SK-N-SH treated with all-trans-retinoic acid at 6 μM for 48 hours (cell line): Measurements from ENCODE around the gene LYPD8.
"Not testable (repeated sequence)": the region's sequence is repeated elsewhere in the genome, so short reads cannot be mapped to it uniquely, and the experiment has no call there.

Source experiments
- ATAC-seq: fragments of 200-7000 bp; cut with Tn5 transposase; 3 replicates; pipeline ENCODE4 v1.9.1; 2020; ENCODE audit warnings: mild to moderate bottlenecking, moderate library complexity
- ARNTL ChIP-seq: fragments of 450-650 bp; formaldehyde crosslinking; IDR thresholded peaks from 2 replicates; pipeline ENCODE4 v1.5.0; 2020; ENCODE audit warnings: low read depth, mild to moderate bottlenecking, moderate library complexity, borderline replicate concordance
- CSDC2 ChIP-seq: fragments of 250-450 bp; sonication (Bioruptor Pico); IDR thresholded peaks from 2 replicates; pipeline ENCODE4 v1.5.0; 2020; ENCODE audit warnings: mild to moderate bottlenecking, moderate library complexity
- CSRNP3 ChIP-seq: fragments of 250-450 bp; sonication (Bioruptor Pico); IDR thresholded peaks from 2 replicates; pipeline ENCODE4 v1.5.1; 2021; ENCODE audit warnings: mild to moderate bottlenecking, moderate library complexity
- ESRRG ChIP-seq: fragments of 250-450 bp; sonication (Bioruptor Pico); IDR thresholded peaks from 2 replicates; pipeline ENCODE4 v1.6.1; 2021; ENCODE audit warnings: mild to moderate bottlenecking
- GLIS3 ChIP-seq: fragments of 250-450 bp; sonication (Bioruptor Pico); IDR thresholded peaks from 2 replicates; pipeline ENCODE4 v1.5.0; 2020; ENCODE audit warnings: mild to moderate bottlenecking, moderate library complexity
- PATZ1 ChIP-seq: fragments of 250-450 bp; sonication (Bioruptor Pico); IDR thresholded peaks from 2 replicates; pipeline ENCODE4 v1.8.0; 2020; ENCODE audit warnings: mild to moderate bottlenecking, moderate library complexity, borderline replicate concordance
- POU6F1 ChIP-seq: fragments of 250-450 bp; sonication (Bioruptor Pico); IDR thresholded peaks from 2 replicates; pipeline ENCODE4 v1.8.0; 2021; ENCODE audit warnings: low read depth, mild to moderate bottlenecking, moderate library complexity, borderline replicate concordance
- RARB ChIP-seq: fragments of 250-450 bp; sonication (Bioruptor Pico); IDR thresholded peaks from 2 replicates; pipeline ENCODE4 v1.8.0; 2021; ENCODE audit warnings: mild to moderate bottlenecking, moderate library complexity
- TCF4 ChIP-seq: fragments of 250-450 bp; sonication (Bioruptor Pico); IDR thresholded peaks from 2 replicates; pipeline ENCODE4 v1.8.0; 2021; ENCODE audit warnings: mild to moderate bottlenecking, moderate library complexity, borderline replicate concordance
- TOX ChIP-seq: fragments of 250-450 bp; sonication (Bioruptor Pico); IDR thresholded peaks from 2 replicates; pipeline ENCODE4 v1.8.0; 2021; ENCODE audit warnings: mild to moderate bottlenecking, moderate library complexity, borderline replicate concordance
- TSHZ2 ChIP-seq: fragments of 250-450 bp; sonication (Bioruptor Pico); IDR thresholded peaks from 2 replicates; pipeline ENCODE4 v1.5.0; 2020; ENCODE audit warnings: mild to moderate bottlenecking, moderate library complexity
- ZC3H10 ChIP-seq: fragments of 250-450 bp; sonication (Bioruptor Pico); IDR thresholded peaks from 2 replicates; pipeline ENCODE4 v1.5.1; 2021; ENCODE audit warnings: mild to moderate bottlenecking, moderate library complexity
- ZFP3 ChIP-seq: fragments of 250-450 bp; sonication (Bioruptor Pico); IDR thresholded peaks from 2 replicates; pipeline ENCODE4 v1.5.0; 2020; ENCODE audit warnings: mild to moderate bottlenecking, moderate library complexity
- ZFP30 ChIP-seq: fragments of 450-650 bp; formaldehyde crosslinking; IDR thresholded peaks from 2 replicates; pipeline ENCODE4 v1.5.0; 2022; ENCODE audit warnings: mild to moderate bottlenecking, moderate library complexity
- ZNF565 ChIP-seq: fragments of 450-650 bp; formaldehyde crosslinking; conservative IDR thresholded peaks from 2 replicates; pipeline ENCODE4 v1.5.0; 2020; ENCODE audit warnings: low read depth, mild to moderate bottlenecking, moderate library complexity
- ZNF70 ChIP-seq: fragments of 450-650 bp; formaldehyde crosslinking; IDR thresholded peaks from 2 replicates; pipeline ENCODE4 v1.5.0; 2020; ENCODE audit warnings: mild to moderate bottlenecking, moderate library complexity
- ZNF8 ChIP-seq: fragments of 450-650 bp; formaldehyde crosslinking; IDR thresholded peaks from 2 replicates; pipeline ENCODE4 v1.5.0; 2020; ENCODE audit warnings: mild to moderate bottlenecking, moderate library complexity

LYPD8 gene

GRCh38 chr1:248755517-248755916 lies at the start of gene LYPD8:
Gene LYPD8, minus strand, starts transcription at chr1:248755759. Its CDS starts 4,678 bp downstream, at chr1:248751081.
- ATAC-seq, result no peak
- TF ChIP-seq ZC3H10 (CRISPR knock-in tag) (no peak), ESRRG (no peak), ZFP30 (CRISPR knock-in tag) (no peak), ZNF565 (CRISPR knock-in tag) (no peak), ARNTL (CRISPR knock-in tag) (no peak), PATZ1 (CRISPR knock-in tag) (no peak), POU6F1 (CRISPR knock-in tag) (no peak)
- TF ChIP-seq, all 23 proteins: peak for 0

GRCh38 chr1:248804771-248805681 lies 49.5 kb upstream of the LYPD8 start:
- ATAC-seq, result peak; percentile 3; the same call in 1 of the 3 replicates
- no peak for TF ChIP-seq ZNF565 (CRISPR knock-in tag)
- no peak for TF ChIP-seq CSRNP3 (CRISPR knock-in tag)
- no peak for TF ChIP-seq GLIS3 (CRISPR knock-in tag)
- TF ChIP-seq TSHZ2 (CRISPR knock-in tag), result no peak
- TF ChIP-seq POU6F1 (CRISPR knock-in tag), result no peak
- TF ChIP-seq ZFP3, result no peak
- TF ChIP-seq, all 23 proteins: peak for 0

GRCh38 chr1:248803501-248803900 lies 47.9 kb upstream of the LYPD8 start:
- ATAC-seq, result not testable (repeated sequence)

- ATAC-seq, result no peak
- no peak for TF ChIP-seq ZNF8 (CRISPR knock-in tag)
- no peak for TF ChIP-seq ZFP30 (CRISPR knock-in tag)
- TF ChIP-seq POU6F1 (CRISPR knock-in tag), result no peak
- TF ChIP-seq ZNF70, result no peak
- TF ChIP-seq ZNF565 (CRISPR knock-in tag), result no peak
- no peak for TF ChIP-seq TOX (CRISPR knock-in tag)
- TF ChIP-seq CSDC2 (CRISPR knock-in tag), result no peak
- no peak for TF ChIP-seq TCF4 (CRISPR knock-in tag)
- no peak for TF ChIP-seq ARNTL (CRISPR knock-in tag)
- TF ChIP-seq RARB (CRISPR knock-in tag), result no peak
- no peak for TF ChIP-seq CSRNP3 (CRISPR knock-in tag)
- no peak for TF ChIP-seq TSHZ2 (CRISPR knock-in tag)
These were observed 46.9 kb upstream of the LYPD8 start for GRCh38 chr1:248802454-248802853.
